GM18861 (cell line): ENCODE results near the gene FLRT1.
"Not testable (repeated sequence)": the region's sequence is repeated elsewhere in the genome, so short reads cannot be mapped to it uniquely, and the experiment has no call there.

Experiments used
- ATAC-seq: cut with Tn5 transposase; IDR thresholded peaks from one replicate; pipeline ENCODE4 v1.9.1; 2021; ENCODE audit not compliant: unreplicated experiment

FLRT1 gene

DNA sequence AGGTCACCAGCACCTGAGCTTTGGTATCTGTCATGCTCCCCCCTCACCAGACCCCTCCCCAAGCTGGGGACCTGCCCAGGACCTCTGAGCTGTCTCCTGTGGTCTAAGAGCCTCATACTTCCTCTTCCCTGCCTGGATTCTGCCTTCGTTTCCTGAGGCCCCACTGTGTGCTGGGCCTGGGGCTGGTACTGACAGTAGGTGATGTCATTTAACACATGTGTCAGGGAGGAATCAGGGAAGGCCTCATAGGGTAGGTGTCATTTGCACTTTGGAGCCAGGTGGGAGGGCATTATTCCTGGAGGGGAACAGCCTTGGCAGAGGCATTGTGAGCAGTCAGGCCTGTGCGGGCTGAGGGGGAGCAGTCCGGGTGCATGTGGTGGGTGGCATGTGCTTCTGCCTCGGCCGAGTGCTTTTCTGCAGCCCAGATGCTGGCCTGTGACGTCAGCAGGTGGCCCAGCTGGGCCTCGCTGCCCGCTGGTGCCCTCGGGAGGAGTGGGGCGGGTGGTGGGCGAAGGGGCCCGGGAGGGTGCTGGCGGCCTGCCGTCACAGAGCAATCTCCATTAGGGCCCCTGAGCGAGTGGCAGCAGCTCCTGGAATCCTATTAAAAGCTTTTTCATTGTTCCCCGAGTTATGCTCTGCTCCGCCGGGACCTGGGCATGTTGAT lies 9.1 kb downstream of the FLRT1 start:
- no peak for ATAC-seq

DNA sequence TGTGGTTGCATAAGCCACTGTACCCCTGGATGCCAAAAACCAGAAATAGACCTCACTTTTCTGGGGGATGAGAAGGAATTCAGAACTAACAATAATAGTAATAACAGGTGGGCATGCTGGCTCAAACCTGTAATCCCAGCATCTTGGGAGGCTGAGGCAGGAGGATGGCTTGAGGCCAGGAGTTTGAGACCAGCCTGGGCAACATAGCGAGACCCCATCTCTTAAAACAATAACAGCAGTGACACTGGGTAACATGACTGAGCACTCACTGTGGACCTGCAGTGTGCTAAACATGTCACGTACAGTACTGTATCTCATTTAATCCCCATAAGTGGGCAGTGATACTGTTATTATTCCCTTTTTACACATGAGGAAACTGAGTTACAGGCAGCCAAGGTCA lies 10.0 kb downstream of the FLRT1 start:
- no peak for ATAC-seq

DNA sequence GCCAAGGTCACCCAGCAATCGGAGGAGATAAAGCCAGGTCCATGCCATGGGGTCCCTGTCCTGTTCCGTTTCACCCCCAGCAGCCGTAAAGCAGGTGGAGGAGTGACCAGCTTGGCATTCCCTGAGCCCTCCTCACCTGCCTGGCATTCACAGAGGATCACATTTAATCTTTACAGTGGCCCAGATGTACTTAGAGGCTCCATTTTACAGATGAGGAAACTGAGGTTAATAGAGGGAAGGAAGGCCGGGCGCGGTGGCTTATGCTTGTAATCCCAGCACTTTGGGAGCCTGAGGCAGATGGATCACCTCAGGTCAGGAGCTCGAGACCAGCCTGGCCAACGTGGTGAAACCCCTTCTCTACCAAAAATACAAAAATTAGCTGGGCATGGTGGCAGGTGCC lies 11.6 kb downstream of the FLRT1 start:
- not testable (repeated sequence) for ATAC-seq

DNA sequence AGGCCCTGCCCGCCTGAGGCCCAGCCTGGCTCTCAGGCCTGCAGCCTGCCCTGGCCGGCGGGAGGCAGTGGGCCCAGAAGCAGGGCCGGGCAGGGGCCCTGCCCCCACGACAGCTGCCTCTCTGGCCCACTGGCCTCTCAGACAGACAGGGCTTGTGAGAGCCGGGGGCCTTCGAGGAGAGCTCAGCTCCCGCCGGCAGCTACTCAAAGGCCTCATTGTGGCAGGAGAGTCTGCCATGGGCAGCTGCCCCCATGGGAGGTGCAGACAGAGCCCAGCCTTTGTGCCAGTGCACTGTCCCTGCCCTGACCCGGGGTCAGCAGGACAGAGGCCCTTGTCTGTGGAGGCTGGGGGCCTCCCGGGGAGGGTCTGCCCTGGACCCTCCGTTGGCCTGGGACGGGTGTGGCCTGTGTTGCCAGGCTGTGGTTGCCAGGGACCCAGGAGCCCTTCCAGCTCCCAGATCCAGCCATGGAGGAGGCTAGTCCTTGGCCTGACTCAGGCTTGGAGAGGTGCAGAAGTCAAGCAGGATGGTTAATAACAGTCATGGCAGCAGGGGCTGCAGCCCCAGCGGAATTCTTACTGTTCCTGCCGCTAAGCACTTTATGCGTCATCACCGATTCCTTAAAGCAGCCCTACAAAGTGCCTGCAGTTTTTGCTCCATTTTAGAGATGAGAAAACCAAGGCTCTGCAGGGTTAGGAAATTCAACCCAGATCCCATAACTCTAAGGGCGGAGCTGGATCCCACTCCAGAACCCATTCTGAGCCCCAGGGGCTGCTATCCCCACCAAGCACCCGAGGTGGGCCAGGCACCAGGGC lies 12.5 kb downstream of the FLRT1 start:
- ATAC-seq: no peak

DNA sequence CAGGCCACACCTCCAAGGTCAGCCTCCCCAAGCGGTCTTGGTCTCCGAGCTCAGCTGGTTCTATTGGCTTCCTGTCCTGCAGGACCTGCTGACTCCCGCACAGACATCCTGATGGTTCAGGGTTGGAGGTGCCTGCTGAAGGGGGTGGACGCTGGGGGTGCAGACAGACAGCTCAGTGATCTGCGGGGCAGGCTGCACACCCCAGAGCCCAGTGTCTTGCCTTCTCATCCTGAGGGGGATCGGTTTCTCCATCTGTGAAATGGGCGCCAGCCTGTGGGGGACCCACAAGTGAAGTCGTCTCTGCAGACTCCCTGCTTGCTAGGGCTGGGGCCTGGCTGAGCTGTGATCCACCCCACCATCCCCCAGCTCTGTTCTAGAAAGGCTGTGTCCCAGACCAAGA lies 13.8 kb downstream of the FLRT1 start:
- ATAC-seq: no peak

DNA sequence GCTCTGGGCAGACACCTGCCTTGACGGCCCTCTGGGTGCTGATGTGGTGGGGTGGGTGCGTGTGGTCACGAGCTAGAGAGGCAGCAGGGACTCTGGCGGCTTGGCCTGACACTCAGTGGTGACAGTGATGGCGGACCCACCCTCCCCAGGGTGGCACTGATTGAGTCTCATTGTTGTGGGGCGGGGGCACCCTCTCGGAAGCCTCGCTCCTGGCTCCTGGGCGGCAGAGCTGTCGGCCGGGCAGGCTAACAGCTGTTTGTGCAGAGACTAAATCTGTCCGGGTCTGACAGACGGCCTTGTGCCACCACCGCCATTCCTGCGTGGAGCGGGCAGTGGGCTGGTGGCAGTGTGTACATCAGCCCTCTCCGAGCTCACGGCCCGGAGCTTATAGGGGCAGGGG lies 15.6 kb downstream of the FLRT1 start:
- ATAC-seq: no peak

DNA sequence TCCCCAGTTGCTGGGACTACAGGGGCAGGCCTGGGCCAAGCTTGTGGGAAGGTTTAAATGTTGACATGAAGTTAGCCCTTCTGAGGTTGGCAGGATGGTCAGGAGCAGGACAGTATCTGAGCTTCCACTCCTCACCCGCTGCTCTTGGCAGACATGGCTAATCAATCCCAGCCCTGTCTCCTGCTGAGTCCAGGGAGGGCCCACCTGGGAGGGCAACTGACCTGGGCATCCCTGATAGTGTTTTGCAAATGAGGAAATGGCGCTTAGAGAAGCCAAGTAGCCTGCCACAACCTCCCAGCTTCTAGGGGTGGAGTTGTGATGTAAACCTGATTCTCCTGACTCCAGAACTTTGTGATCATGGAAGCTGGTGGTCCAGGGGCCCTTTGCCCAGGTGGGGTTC lies 16.7 kb downstream of the FLRT1 start:
- ATAC-seq: no peak

DNA sequence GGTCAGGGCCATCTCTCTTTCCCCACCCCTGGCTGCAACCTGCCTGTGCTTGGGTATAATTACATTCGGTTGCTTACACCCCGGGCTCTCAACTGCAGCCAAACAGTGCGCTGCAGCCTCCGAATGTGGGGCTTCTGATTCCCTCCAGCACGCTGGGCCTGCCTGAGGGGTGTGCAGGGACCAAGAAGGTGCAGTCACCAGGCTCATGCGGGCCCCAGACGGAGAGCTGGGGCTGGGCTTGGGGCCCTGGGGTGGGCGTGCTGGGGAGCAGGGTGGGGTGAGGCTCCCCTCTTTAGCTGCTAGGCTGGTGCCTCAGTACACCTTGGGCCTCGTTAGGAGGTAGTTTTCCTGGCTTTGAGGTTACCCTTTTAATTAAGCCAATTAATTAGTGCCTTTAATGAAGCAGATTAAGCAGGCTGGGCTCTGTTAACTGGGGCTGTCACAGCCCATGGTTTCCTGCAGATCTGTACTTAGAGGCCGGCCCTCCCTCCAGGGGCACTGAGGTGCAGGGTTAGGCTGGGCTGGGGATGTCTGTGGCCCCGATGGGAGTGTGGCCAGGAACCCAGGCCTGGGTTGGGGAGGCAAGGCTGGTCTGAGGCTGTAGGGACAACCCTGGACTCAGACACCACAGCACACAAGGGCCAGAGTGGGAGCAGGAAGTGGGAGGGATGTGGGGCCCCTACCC lies 17.3 kb downstream of the FLRT1 start:
- no peak for ATAC-seq

DNA sequence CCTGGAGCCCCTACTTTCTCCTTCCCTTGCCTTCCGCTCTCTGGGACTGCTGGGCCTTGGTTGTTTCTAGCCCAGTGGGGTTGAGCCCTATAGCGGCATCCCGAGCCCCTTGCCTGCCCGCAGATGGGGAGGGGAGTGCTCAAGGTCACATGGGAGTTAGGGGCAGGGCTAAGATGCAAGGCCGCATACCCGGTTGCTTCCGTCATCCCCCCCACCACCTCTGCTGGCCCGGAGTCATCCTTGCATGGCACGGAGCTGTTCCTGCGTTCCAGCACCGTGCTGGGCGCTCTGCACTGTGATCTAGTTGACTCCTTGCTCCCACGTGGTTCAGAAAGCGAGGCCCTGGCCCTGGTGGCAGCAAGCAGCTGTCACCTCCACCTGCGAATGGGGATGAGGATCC lies 18.0 kb downstream of the FLRT1 start:
- ATAC-seq: no peak

DNA sequence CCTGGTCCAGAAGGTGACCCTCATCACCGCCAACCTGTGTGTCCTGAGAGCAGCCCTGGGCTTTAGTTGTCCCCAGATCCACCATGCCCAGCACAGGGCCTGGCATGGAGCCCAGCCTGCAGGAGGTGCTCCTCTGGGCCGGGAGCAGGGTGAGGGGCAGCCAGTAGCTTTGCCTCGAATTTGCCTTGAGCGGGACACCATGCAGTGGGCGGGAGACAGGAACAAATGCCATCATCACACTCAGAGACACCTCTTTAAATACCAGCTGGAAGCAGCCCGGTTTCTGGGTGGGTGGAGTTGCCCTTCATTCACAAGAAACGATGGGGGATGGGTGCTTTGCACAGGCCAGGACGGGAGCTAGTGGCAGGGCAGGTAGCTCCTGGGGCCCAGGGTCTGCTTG lies 19.3 kb downstream of the FLRT1 start:
- ATAC-seq: no peak

DNA sequence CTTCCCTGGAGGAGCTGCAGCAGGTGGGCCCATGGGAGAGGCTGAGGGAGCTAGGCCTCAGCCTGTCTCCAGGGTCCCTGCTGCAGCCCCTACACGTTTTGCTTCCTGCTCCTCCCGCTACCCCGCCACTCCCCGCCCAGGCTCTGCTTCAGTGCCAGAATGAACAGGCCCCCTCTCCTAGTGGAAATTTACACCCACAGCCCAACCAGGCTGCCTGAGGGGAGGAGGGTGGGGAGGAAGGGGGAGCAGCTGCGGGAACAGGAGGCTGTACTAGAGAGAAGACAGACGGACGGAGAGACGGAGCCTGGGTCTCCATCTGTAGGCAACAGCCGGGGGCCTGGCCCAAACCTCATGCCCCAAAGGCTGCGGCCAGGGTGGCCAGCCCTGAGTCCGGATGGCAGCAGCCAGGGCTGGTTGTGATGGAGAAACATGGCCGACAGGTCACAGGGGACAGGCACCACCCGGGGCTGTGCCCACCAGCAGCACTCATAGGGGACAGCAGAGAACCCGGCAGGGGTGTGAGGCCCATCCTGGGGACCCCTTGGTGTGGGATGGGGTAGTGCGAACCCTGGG lies 20.6 kb downstream of the FLRT1 start:
- no peak for ATAC-seq

DNA sequence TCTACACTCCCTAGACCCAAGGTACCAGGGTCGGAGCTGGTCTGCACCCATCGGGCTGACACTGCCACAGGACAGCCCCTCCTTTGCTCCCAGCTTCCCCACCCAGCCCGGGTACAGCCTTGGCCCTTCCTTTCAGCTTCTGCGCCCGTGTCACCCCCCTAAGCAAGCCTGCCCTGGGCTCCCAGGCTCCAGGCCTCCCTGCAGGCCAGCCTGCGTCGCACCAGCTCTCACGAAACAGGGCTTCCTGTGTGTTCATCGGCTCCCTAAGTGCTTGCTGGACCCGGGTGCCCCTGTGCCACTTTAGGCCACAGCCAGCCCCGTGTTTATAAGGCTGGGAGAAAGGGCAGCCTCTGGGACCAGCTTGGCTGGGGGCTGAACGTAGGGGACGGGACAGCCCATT lies 21.1 kb downstream of the FLRT1 start:
- ATAC-seq: no peak

DNA sequence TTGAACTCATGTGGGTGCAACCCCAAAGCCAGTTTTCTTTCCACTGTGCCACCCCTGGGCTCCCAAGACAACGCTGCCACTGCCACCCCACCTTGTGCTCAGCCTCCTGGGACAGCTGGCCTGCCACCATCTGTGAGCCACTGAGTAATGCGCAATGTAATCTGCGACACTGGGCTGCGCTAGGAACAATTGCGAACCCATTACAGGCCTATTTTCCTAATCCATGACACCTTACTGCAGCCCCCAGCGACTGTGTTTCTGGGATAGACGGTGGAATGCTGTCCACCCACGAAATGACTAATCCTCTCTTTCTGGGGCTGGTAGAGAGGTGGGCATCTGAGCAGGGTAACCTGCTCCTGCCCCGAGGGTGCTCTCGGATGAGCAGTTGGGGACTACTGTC lies 22.2 kb downstream of the FLRT1 start:
- ATAC-seq: no peak

DNA sequence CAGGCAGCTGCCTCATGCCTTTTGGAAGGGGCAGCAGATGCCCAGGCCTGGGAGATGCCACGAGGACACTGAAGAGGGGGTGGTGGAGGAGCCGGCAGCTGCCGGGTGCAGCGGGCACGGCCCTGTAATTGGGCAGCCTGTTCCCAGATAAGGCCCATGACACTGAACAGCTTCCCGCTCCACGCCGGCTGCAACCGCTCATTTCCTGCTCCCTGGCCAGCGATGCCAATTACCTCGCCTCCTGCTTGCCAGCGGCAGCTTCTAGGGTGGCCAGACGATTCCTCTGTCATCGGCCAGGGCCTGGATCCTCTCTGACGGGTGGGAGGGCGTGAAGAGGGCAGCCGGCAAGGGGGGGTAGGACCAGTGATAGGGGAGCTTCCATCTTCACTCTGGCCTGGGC lies 22.8 kb downstream of the FLRT1 start:
- ATAC-seq: no peak

DNA sequence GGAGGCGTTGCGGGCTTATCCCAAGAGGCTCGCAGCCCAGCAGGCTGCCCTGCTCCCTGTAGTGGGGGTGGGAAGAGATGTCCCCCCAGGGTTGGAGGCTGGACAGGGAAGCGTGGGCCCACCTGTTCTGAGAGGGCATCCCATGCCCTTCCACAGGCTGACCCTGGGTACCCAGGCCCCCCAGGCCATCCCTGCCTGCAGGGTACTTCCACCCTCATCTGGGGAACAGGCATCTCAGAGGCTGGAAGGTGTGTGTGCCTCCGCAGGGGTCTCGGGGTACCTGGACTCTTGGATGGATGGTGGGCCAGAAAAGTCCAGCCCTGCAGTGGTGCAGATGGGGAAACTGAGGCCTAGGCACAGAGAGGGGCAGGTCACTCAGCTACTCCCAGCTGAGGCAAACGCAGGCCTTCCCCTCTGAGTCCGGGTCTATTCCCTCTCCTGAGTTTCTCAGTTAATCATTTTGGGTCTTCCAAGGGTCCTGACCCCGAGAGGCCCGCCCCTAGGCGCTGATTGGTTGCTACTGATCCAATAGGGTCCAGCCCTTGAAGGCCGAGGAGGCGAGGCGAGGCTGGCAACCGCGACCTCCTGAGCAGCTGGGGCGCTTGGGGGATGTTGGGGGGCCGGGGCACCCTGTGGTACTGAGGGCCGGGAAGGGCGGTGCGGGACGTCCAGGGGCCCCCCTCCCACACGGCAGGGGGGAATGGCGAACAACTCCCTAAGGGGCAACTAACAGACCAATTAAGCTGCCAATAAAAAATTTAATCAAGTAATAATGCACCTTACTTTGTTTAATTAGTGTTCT lies 23.8 kb downstream of the FLRT1 start:
- ATAC-seq: no peak

DNA sequence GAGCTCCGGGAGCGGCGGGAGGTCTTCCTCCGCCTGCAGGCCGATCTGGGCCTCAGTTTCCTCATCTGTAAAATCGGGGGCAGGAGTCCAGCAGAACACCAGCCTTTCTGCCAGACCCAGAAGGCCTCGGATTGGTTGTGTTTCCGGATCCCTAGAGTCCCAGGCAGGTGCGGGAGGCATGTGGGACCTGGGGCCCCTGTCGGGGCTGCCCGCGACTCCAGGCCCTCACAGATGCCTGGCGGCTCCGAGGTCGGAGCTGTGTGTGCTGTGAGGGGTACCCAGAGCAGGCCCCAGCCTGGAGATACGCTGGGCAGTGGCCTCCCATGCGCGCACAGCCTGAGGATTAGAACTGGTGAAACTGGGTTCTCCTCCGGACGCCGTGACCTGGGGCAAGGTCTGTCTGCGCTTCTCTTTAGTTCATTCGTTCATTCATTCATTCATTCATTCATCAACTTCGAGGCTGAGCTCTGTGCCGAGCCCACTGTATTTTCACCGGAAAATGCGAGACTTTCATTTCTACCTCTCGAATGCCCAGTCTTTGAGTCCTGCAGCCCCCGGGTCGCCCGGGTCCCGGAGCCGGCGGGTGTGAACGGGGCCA lies 24.6 kb downstream of the FLRT1 start:
- no peak for ATAC-seq

DNA sequence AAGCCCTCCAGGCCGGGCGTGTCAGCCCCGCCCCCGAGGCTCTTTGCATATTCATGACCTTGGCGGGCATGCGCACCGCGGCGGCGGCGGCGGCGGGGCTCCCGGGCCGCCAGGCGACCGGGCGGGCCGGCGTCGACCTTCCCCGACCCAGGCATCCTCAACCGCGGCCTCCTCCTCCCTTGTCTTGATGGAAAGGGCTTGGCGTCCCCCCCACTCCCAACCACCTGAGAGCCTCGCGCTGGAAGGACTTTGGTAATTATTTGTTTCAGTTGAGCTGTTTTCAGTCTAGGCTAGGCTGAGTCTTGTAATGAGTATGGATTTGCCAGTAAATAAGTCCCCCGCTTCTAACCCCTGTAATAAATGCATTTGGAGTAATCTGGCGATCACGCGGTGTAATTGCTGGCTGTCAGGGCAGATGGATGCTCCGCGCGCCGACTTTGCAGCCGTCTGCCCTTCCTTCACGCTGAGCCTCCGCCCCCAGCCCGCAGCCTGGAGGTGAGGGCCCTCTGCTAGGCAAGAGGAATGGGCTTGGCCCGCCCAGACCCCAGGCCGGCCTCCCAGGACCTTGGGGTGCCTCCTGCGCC lies 25.2 kb downstream of the FLRT1 start:
- no peak for ATAC-seq

DNA sequence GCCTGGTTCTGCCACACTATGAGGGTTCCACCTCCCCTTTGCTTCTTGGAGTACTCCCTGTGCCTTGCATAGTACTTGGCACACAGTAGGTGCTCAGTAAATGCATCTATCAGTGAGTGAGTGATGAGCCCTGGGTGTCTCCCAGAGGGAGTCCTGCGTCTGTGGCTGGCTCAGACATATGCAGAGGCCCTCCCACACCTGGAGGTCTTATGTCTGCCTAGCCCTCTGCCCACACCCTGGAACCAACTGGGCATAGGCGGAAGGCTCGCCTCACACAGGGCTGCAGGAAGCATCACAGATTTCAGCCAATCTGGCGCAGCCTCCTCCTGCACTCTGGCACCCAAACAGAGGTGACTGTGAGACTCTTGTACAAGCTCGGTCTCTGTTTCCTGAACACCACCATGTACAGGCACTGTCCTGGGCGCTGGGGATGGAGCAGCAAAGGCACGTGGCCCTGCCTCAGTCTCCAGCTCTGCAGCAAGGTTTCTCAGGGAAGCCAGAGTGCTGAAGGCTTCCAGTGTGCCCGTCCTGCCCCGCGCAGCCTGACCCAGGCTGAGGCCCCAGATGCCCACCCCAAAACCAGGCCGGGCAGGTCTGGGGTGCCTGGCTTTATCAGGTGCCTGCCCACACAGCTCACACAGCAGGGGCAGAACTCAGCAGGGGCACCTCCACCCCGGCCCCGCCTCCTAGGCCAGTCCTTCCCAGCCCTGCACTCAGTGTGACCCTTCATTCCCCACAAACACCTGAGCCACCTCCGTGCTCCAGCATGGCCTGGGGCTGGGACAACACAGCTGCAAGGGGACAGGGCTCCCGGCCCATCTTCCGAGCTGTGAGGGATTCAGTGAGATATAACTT lies 26.7 kb downstream of the FLRT1 start:
- no peak for ATAC-seq

DNA sequence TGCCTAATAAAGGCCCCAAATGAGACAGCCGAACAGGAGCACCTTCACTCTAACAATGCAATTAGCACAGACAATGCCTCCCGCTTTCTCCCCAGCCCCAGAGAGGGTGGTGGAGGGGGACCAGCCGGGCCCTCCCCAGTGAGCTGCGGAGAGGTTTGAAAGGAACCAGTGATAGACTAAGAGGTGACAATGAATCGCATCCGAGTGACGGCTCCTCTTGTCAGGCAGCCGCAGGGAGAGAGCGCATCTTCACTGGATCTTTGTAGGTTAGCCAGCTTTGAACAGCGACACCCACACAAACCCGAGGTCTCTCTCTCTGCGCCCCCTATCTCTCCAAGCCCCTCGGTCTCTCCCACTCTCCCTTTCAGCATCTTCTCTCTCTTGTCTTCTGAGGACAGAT lies 28.0 kb downstream of the FLRT1 start:
- ATAC-seq: no peak
